IPS-NIHi11 (cell line): ENCODE results near the gene FBN3.
A peak's percentile ranks its signal among the peaks of the same experiment; 100 is the strongest.
"Not testable (repeated sequence)": the region's sequence is repeated elsewhere in the genome, so short reads cannot be mapped to it uniquely, and the experiment has no call there.

Source experiments
- DNase-seq: peaks from one replicate; pipeline ENCODE4 v3.0.0; 2012; ENCODE audit warnings: mixed read lengths, low spot score

FBN3 gene

DNA sequence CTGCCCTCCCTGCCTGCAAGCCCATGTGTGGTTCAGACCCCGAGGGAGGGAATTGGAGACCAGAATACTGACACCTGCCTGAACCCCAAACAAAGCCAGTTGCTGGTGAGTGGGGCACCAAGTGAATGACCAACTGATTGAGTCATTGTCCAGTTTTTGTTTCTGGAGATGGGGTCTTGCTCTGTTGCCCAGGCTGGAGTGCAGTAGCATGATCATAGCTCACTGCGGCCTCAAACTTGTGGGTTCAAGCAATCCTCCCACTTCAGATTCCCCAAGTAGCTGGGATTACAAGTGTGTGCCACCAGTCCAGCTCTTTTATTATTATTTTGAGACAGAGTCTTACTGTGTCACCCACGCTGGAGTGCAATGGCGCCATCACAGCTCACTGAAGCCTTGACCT, 92.9 kb downstream of the FBN3 start:
- no peak for DNase-seq

DNA sequence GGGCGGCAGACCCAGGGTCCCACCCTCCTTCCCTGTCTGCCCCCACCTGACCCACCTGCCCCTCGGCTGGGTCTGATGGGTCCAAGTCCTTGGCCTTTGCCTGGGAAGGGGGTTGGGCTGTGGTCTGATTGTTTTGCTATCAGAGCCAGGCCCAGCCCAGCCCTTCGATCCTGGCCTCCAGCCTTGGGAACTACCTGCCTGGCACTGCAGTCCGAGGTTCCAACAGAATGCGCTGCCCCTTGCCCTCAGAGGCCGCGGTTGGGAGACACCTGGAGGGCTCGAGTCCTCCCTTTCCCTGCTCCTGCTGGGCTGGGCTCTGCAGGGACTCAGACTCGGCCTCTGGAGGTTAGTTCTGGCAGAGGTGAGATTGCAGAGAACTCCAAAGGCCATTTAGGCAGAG, 95.2 kb downstream of the FBN3 start:
- DNase-seq: no peak

DNA sequence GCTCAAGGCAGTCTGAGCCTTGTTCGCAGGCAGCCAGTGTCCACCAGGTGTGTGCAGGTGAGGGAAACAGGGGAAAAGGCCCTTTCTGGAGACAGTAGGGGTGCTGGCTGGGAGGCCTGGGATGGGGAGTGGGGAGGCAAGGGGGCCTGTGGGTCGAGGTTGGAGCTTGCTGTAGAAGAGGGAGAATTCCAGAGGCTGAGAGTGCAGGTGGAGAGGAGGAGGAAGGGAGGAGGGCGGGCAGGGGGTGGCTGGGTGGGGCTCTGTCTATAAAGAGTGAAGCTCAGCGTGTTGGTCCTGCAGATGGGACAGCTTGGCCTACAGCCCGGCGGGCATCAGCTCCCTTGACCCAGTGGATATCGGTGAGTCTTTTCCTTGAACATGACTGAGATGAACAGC, 96.9 kb downstream of the FBN3 start, which contains the start of gene CCL25:
TSS of gene CCL25 (plus strand) at position 297 of the 396 bp plus-strand sequence. CDS start 290 bp downstream, outside the sequence.
- no peak for DNase-seq

DNA sequence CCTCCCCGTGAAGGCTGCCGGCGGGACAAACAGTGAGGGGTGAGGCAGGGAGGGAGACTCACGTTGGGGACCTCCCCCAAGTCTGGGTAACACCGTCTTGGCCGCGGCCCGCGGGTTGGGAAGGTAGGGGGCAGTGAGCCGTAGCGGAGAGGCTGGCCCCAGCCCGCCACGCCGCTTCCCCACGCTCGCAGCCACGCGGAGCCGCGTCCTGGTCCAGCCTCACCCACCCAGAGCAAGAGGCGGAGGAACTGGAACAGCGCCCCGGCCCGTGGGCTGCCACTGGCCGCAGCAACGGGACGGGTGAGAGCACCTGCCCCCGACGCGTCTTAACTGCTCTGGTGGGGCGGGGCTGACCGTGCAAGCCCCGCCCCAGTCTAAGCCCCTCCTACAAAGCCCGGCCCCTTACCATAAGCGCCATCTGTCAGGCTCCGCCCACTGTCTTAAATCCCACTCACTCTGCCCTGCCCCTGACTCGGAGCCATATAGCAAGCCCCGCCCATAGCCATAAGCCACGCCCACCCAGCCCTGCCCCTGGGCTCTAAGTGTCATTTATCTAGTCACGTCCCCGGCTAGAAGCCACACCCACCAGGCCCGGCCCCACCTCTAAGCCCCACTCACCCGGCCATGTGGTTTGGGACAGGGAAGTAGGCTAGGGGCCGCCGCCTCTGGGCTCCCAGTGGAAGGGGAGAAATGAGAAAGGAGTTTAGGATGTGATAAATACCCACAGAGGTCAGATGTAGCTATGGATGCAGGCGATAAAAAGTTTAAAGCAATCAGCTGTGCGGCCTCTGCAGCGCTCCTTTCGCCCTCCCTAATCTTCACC, 98.9 kb downstream of the FBN3 start:
- DNase-seq: peak; percentile 98

DNA sequence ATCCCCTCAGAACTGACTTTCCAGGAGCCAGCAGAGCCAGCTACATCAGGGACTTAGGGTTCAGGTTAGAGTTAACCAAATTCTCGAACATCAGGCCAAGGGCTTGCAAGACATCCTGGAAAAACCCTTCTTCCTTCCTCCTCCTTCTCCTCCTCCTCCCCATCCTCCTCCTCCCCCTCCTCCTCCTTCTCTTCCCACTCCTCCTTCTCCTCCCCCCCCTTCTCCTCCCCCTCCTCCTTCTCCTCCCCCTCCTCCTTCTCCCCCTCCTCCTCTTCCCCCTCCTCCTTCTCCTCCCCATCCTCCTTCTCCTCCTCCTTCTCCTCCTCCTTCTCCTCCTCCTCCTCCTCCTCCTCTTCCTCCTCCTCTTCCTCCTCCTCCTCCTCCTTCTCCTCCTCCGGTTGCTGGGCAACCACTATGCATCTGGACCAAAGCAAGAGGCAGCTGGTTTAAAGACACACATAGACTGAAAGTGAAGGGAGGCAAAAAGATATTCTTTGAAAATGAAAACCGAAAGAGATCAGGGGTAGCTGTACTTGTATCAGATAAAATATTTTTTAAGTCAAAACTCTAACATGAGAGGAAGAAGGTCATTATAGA, 102.7 kb downstream of the FBN3 start:
- DNase-seq: no peak

DNA sequence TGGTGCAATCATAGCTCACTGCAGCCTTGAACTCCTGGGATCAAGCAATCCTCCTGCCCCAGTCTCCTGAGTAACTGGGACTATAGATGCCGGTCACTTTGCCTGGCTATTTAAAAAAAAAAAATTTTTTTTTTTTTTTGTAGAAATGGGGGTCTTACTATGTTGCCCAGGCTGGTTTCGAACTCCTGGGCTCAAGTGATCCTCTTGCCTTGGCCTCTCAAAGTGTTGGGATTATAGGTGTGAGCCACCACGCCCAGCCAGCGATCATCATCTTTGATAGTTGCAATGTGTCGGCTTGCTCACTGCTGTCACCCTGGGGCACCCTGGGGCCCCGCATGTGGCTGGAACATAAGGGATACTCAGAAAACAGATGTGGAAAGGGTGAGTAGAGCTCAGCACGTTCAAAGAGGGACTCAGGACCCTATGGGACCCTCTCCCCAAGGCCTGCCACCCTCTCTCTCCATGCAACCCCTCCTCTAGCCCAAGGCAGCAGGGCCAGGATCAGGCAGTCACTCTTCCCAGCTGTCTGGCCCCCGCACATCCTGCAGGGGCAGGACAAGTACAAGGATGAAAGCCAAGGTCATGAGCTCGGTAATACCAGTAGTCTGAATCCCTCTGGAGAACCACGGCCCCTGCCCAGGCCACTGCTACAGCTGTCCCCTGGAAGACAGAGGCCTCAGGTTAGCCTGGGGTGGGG, 103.4 kb downstream of the FBN3 start:
- DNase-seq: no peak

DNA sequence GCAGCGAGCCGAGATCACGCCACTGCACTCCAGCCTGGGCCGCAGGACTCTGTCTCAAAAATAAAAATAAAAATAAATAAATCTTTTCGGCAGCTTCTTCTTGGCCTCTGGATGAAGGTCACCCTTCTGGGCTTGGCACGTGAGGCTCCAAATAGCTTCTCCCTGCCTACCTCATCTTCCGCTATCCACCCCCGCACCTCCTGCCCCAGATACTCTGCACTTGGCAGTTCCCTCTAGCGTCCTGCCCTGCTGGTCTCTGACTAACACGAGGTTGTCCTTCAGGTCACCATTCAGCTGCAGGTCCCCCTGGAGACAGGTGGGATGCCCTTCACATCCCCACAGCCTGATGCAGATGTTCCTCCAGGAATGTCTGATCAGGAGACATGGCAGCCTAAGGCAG, 105.4 kb downstream of the FBN3 start:
- DNase-seq: no peak

DNA sequence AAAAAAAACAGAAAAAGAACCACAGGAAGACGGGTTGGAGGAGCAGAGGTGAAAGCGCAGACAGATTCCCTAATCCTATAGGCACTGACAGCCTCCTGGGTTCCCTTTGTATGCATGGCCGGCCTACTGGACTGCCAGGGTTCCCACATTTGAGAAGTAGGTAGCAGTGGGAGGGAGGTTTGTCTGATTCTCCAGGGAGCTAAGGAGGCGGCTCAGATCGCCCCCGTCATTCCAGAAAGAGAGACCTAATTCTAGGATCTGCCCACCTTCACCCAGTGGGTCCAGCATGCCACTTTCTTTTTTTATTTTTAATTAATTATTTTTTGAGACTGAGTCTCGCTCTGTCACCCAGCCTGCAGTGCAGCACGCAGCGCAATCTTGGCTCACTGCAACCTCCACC, 106.5 kb downstream of the FBN3 start:
- no peak for DNase-seq

DNA sequence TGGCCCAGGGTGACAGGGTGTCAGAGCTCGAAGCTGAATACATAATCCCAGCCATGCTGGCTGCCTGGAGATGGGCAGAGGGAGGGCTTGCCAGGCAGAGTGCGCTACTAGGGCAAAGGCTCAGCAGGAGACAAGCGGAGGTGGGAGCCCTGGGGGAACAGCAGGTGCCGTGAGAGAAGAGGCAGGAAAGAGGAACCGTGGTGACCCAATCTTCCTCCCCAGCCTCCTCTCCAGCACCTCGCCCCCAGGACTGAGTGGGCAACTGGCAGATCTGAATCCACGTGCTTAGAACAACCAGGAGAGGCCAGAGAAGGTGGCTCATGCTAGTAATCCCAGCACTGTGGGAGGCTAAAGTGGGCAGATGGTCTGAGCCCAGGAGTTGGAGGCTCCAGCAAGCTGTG, 107.9 kb downstream of the FBN3 start:
- DNase-seq: no peak

DNA sequence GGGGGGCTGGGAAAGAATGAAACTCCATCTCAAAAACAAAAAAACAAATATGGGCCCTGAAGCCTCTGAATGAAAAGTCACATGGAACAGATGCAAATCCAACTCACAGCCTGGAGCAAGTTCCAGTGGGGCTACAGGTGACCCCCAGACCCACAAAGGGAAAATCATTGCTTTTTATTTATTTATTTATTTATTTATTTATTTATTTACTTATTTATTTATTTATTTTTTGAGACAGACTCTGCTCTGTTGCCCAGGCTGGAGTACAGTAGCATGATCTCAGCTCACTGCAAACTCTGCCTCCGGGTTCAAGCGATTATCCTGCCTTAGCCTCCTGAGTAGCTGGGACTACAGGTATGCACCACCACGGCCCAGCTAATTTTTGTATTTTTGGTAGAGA, 110.2 kb downstream of the FBN3 start:
- DNase-seq: no peak

DNA sequence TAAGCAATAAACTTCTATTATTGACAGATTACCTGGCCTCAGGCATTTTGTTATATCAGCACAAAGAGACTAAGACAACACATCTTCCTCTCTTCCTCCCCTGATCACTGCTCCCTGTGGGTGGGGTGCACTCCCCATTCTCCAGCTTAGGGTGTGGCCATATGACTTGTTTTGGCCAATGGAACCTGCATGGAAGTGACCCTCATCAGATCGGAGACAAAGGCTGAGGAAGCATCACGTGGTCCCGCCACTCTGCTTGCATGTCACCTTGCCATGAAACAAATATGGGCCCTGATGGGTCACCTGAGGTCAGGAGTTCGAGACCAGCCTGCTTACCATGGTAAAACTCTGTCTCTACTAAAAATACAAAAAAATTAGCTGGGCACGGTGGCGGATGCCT, 110.6 kb downstream of the FBN3 start:
- DNase-seq: no peak

DNA sequence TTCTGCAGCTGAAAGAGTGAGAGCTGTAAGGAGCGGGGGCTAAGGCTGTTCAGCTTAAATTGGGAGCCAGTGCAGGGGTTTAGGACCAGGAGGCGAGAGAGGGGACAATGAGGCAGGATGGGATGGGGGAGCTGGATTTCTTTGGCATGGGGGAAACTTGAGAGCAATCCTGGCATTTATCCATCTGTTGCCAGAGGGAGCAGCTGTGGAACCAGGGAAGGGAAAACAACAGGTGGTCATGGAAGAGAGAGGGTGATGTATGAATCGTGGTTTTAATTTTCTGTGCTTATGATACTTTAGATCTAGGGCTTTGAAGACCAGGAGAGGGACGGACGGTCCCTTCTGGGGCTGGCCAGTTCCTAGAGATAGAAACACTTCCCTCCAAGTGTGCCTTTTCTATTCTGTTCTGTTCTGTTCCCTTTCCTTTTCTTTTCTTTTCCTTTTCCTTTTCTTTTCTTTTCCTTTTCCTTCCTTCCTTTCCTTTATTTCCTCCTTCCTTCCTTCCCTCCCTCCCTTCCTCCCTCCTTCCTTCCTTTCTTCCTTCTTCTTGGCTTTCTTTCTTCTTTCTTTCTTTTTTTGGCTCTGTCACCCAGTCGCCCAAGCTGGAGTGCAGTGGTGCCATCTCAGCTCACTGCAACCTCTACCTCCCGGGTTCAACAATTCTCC, 112.8 kb downstream of the FBN3 start:
- no peak for DNase-seq

DNA sequence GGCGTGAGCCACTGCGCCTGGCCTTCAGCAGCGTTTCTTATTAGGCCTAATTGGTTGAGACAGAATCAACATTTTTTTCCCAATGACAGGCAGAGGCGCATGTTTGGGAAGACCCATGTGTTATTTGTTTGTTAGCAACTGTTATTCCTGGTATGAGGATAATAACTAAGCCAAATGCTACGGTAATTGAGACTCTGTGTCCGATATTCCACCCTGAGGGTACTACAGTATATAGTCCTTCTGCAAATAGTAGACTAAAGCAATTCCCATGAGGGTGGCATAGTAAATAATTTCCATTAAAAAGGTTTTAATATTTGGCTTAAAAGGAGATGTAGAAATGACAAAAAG, 115.2 kb downstream of the FBN3 start:
- no peak for DNase-seq

DNA sequence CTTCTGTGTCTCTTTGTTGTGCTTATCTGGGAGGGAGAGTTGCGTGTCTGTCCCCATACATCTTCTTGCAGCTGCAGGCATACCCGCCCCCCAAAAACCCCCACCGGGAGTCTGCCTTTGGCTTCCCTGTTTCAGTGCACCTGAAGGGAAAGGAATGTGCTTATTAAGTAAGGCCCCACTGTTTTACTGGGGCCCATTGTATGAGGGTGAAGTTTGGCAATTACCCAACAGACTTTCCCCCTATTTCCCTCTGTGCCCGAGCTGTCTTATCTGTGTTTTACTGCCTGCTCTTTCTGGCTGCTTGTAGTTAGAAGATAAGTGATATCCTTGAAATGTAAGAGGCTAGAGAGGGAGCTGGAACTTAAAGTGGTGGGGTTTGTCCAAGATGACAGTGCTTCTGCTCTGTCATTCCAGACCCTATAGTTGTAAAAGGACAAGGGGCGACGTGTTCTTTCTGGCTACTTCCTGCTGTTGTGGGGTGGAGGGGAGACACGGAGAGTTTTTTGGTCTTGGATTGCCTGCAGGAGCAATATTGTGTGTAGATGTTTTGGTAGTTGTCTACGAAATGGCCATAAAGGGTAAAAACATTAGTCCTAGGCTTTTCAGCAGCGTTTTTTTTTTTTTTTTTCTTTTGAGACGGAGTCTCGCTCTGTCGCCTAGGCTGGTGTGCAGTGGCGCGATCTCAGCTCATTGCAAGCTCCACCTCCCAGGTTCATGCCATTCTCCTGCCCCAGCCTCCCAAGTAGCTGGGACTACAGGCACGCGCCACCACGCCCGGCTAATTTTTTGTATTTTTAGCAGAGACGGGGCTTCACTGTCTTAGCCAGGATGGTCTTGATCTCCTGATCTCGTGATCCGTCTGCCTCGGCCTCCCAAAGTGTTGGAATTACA, 115.9 kb downstream of the FBN3 start:
- DNase-seq: peak; percentile 11

DNA sequence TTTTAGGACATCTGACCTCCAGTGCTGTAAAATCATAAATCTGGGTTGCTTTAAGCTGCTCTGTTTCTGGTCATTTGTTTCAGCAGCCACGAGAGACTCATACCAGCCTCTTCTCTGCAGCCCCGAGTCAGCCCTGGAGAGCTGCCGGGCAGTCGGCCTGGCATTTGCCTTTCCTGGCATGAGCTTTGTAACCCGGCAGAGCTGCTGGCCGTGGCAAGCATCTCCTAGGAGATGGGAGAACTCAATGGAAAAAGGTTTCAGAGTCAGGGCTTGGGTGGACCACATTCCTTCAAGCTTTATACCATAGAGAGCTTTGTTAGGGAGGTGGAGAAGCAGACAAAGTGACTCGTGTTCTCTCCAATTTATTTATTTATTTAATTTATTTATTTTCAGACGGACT, 118.4 kb downstream of the FBN3 start:
- DNase-seq: no peak

DNA sequence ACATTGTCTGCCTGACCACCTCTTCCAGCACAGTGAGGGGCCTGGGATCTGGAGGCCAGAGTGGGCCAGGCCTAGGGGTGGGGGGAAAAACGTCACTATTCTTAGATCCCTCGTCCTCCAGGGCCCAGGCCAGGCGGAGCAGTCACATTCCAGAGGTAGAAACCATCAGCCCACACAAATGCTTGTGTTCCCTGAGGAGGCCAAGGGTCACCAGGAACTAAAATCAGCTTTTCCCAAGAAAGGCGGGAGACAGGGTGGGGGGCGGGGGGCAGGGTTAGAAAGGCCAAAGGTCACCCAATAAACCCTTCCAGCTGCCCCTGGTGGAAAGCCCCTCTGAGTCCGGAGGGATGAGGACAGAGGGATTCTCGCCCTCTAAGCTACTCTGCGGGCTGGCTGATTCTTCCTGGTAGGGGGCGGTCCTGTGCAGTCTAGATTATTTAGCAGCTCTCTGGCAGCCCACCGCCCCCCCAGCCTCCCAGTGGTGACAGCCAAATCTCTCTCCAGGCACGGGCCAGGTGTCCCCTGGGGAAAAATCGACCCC, 120.4 kb downstream of the FBN3 start:
- peak; percentile 71 for DNase-seq

DNA sequence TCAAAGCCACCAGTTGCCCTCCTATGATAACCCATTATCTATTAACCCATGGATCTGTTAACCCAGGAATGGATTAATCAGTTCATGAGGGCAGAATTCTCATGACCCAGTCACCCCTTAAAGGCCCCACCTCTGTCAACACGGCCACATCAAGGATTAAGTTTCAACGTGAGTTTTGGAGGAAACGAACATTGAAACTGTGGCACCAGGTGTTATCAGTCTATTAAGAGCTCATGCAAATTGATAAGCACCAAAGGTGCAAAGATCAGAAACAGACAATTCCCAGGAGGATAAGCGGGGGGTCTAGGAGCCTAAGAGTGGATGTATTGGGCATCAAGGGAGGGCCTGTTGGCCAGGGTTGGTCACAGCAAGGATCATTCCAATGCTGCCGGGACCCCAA, 124.1 kb downstream of the FBN3 start:
- no peak for DNase-seq

DNA sequence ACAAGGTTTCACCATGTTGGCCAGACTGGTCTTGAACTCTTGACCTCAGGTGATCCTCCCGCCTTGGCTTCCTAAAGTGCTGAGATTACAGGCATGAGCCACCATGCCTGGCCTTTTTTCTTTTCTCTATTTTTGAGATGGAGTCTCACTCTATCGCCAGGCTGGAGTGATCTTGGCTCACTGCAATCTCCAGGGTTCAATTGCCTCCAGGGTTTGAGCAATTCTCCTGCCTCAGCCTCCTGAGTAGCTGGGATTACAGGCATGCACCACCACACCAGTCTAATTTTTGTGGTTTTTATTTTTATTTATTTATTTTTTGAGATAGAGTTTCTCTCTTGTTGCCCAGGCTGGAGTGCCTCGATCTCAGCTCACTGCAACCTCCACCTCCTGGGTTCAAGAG, 125.1 kb downstream of the FBN3 start:
- not testable (repeated sequence) for DNase-seq

DNA sequence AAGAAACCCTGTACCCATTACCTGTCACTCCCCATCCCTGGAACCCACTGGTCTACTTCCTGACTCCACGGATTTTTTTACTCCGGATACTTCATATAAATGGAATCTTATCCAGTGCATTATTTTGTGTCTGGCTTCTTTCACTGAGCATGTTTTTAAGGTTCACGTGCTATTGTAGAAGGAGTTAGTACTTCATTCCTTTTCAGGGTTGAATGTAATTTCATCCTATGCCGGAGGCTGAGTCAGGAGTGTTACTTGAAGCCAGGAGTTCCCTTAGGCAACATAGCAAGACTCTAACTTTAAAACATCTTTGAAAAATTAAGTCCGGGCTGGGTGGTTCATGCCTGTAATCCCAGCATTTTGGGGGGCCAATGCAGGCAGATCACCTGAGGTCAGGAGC, 126.0 kb downstream of the FBN3 start:
- DNase-seq: no peak

DNA sequence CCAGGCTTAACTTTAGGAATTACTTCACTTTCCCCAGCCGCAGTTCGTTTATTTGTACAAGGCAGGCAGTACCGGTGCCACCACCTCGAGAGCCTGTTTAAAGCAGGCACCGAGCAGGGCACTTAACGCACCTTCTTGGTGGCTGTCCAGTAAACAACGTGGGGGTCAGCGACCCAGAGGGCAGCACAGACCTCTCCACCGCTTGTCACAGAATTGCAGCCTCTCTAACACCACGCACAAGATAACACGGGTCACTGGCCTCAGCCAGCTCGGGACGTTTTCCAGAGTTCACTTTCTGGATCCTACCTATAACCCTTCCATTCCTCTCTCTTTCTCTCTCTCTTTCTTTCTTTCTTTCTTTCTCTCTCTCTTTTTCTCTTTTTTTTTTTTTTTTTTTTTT, 127.1 kb downstream of the FBN3 start:
- DNase-seq: no peak

DNA sequence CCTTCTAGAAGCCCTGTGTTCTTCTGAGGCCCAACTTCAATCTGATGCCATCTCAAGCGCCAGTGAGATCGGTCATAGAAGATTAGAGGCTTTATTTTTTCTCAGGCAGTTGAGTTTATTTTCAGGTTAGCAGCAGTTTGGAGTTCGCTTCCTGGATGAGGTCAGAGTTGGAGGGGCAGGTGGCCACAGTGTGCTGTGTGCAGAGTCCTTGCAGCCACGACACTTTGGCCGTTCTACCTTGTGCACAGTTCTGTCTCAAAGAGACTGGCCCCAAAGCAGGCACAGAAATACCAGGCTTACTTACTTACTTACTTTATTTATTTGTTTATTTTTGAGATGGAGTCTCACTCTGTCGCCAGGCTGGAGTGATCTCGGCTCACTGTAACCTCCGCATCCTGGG, 128.0 kb downstream of the FBN3 start:
- DNase-seq: no peak
